Calu3 (cell line): ENCODE data around the gene UBASH3B. TPM values are rescaled to one million over a fixed set of nuclear protein-coding genes. Genes with fewer than 3 reads are reported as not detected.

ENCODE experiments used
- BruUV-seq: library from RNA; stranded (reverse); fragments of 400-500 nt; replicated peaks from 2 replicates; lab custom pipeline; 2021; lab: Mats Ljungman, UMichigan
- CTCF ChIA-PET: fragments of 300-600 bp; sonication (Branson Sonifier 250); formaldehyde crosslinking; loops from one replicate; lab custom pipeline; 2022; ENCODE audit warnings: antibody characterized with exemption; lab: Charles Lee
- DNase-seq: peaks from one replicate; pipeline ENCODE4 v3.0.0; 2022
- H3K27ac Mint-ChIP-seq: one replicate; pipeline ENCODE4 v1.8.0; 2022; ENCODE audit warnings: mixed read lengths; ENCODE audit not compliant: unreplicated experiment
- H3K27me3 Mint-ChIP-seq: one replicate; pipeline ENCODE4 v1.8.0; 2022; ENCODE audit warnings: mixed read lengths; ENCODE audit not compliant: unreplicated experiment
- H3K36me3 Mint-ChIP-seq: one replicate; pipeline ENCODE4 v1.8.0; 2022; ENCODE audit warnings: mild to moderate bottlenecking, moderate library complexity, mixed read lengths; ENCODE audit not compliant: insufficient read depth, unreplicated experiment
- H3K4me1 Mint-ChIP-seq: one replicate; pipeline ENCODE4 v1.8.0; 2022; ENCODE audit warnings: mild to moderate bottlenecking, low read depth, mixed read lengths; ENCODE audit not compliant: unreplicated experiment
- H3K4me3 Mint-ChIP-seq: one replicate; pipeline ENCODE4 v1.8.0; 2022; ENCODE audit warnings: mild to moderate bottlenecking, low read depth, moderate library complexity, mixed read lengths; ENCODE audit not compliant: unreplicated experiment
- H3K9me3 Mint-ChIP-seq: one replicate; pipeline ENCODE4 v1.8.0; 2022; ENCODE audit warnings: low read depth, mixed read lengths; ENCODE audit not compliant: unreplicated experiment
- intact Hi-C: fragments of 100-400 bp; cut with micrococcal nuclease; formaldehyde crosslinking; loops from one replicate; pipeline ENCODE4 v1.10.0; 2022; ENCODE audit not compliant: unreplicated experiment
- total RNA-seq: library from RNA; stranded (reverse); gene quantifications from 2 replicates; pipeline ENCODE4 v1.2.3, GENCODE V29; 2022
- TF ChIP-seq, protein P1 (sequence below): fragments of 200-600 bp; IDR thresholded peaks from one replicate; pipeline ENCODE4 v1.8.0; 2022; ENCODE audit warnings: antibody characterized with exemption; ENCODE audit not compliant: unreplicated experiment

UBASH3B gene
- total RNA-seq, 1 experiment from 2014 or later = 74.9 TPM

DNA sequence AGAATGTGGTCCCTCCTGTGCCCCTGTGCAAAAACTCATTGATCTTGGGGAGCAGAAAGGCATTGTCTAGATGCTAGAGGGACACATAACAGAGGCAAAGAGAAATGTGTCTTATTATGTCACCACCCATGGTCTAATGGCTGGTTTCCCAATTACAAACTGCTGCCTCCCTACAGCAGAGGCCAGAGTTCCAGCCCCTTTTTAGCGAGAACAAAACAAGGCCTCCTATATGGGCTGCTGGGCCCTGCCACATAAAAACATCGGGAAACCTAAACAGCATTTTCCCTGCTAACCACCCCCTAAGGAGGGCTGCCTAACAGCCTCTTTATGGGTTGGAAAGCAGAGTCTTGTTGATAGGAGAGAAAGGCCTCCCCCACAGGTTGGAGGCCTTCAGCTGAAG lies 107.6 kb downstream of the UBASH3B start:
- Mint-ChIP-seq H3K27me3 (no peaks in the 10 kb centered on the region), H3K27ac (no peak overlapping the region), H3K4me3 (no peak overlapping the region), H3K4me1 (peaks cover 38% of the 10 kb centered on the region), H3K9me3 (no peaks in the 10 kb centered on the region), H3K36me3 (peaks cover 4% of the 10 kb centered on the region)
- no peak for DNase-seq
- TF ChIP-seq, protein P1, sequence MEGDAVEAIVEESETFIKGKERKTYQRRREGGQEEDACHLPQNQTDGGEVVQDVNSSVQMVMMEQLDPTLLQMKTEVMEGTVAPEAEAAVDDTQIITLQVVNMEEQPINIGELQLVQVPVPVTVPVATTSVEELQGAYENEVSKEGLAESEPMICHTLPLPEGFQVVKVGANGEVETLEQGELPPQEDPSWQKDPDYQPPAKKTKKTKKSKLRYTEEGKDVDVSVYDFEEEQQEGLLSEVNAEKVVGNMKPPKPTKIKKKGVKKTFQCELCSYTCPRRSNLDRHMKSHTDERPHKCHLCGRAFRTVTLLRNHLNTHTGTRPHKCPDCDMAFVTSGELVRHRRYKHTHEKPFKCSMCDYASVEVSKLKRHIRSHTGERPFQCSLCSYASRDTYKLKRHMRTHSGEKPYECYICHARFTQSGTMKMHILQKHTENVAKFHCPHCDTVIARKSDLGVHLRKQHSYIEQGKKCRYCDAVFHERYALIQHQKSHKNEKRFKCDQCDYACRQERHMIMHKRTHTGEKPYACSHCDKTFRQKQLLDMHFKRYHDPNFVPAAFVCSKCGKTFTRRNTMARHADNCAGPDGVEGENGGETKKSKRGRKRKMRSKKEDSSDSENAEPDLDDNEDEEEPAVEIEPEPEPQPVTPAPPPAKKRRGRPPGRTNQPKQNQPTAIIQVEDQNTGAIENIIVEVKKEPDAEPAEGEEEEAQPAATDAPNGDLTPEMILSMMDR = no peak
- BruUV-seq = no TSS peak
- intact Hi-C loops = no loop called here
- CTCF ChIA-PET = no interaction called here

DNA sequence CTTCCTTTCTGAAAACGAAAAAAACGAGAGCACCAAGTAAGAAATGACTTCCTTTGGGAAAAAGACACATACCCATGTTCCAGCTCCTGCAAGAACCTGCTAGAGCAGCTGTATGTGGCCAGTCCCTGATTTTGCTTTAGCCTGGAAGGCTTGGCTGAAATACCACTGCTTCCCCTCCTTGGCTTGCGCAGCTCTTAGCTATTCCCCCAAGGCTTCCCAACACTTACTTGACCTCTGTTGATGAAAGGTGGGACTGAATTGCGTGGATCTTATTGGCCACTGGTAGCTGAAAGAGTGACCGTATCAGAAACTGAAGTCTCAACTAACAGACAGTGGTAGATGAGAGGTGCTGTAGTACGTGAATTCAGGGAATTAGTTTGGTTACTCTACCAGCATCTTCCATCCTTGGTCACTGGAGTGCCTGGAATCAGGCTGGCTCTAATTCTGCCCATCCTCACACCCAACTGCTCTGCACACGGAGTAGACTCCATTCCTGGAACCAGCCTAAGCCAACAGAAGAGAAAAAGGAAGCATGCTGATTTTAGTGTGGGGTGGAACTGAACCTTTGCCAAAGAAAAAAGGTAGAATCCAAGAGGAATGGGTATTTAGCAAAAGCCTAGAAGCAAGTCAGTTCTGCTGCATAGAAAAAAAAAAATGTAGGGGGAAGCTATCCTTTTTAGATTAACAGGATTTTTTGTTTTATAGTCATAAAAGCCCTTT lies 109.0 kb downstream of the UBASH3B start:
- Mint-ChIP-seq H3K4me1 (peaks cover 38% of the 10 kb centered on the region), H3K36me3 (peaks cover 4% of the 10 kb centered on the region), H3K4me3 (no peak overlapping the region), H3K27ac (no peak overlapping the region), H3K27me3 (no peaks in the 10 kb centered on the region), H3K9me3 (no peaks in the 10 kb centered on the region)
- no peak for DNase-seq
- BruUV-seq = no TSS peak
- CTCF ChIA-PET = interaction anchor here (1.3 kb wide), 1 partner anchor 43 kb away, joined by 4 read pairs; no protein-coding TSS in a partner anchor
- intact Hi-C loops = no loop called here
- TF ChIP-seq, protein P1 = no peak

DNA sequence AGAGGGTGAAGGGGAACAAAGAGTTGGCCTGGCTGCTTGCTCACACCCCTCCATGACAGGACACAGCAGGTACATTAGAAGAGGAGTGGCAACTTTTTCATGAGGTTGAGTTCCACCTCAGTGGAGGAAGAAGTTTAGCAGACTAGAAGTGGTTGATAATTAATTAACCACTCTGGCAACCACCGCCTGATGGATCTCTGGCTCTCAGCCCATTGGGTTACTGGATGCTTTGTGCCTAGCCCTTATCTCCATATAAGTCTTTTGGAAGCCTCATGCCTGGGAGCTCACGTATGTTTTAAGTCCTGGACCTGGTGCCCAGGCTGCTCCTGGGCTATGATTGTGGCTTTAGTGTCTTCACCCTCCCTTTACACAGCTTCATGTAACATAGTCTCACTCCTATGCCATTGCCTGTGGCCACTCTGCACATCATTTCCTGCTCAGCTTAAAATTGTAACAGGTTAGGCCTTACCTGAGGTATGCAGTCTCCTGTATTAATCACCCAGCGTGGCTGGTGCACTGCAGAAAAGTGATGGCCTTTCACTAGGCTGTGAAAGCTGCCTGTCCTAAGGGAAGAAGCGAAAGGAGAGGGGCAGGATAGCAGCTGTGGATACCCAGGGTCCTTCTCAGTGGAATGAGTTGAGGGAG lies 110.1 kb downstream of the UBASH3B start:
- CTCF ChIA-PET = interaction anchor here (1.2 to 1.3 kb wide), 3 partner anchors 16 to 137 kb away, joined by 4 read pairs; no protein-coding TSS in a partner anchor
- BruUV-seq = no TSS peak
- TF ChIP-seq, protein P1 = no peak
- H3K9me3 Mint-ChIP-seq = no peaks in the 10 kb centered on the region
- no peaks in the 10 kb centered on the region for H3K27me3 Mint-ChIP-seq
- peak overlapping the region; percentile 23 for H3K4me3 Mint-ChIP-seq
- peaks cover 4% of the 10 kb centered on the region for H3K36me3 Mint-ChIP-seq
- DNase-seq = peak; percentile 40
- peak overlapping the region; percentile 64 for H3K27ac Mint-ChIP-seq
- peaks cover 38% of the 10 kb centered on the region for H3K4me1 Mint-ChIP-seq
- intact Hi-C loops = no loop called here

DNA sequence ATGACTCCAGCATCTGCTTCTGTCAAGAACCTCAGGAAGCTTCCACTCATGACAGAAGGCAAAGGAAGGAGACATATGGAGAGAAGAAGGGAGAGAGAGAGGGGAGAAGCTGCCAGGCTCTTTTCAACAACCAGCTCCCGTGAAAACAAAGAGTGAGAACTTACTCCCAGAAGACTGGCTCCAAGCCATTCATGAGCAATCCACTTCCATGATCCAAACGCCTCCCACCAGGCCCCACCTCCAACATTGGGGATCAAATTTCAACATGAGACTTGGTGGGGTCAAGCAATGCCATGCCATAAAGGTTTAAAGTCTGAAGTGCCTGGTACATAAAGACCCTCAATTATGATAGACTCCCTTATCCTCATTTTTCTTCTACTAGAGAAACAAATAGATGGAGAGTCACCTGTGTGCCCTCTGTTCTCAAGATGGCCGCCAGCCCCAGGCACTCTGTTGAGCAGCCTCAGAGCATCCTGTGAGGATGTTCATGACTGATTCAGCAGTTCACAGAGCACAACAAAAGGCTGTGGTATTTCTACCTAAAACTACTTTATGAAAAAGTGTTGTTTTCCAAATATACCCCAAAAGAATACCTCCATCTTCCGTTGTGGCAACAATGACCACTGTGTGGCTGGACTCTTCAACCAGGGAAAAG lies 113.7 kb downstream of the UBASH3B start:
- no peaks in the 10 kb centered on the region for H3K9me3 Mint-ChIP-seq
- H3K36me3 Mint-ChIP-seq = peaks cover 4% of the 10 kb centered on the region
- CTCF ChIA-PET = no interaction called here
- TF ChIP-seq, protein P1 = no peak
- H3K27ac Mint-ChIP-seq = no peak overlapping the region
- no TSS peak for BruUV-seq
- H3K4me3 Mint-ChIP-seq = no peak overlapping the region
- H3K27me3 Mint-ChIP-seq = no peaks in the 10 kb centered on the region
- peaks cover 42% of the 10 kb centered on the region for H3K4me1 Mint-ChIP-seq
- intact Hi-C loops = no loop called here
- DNase-seq = no peak
